ENCODE results near the gene HAUS2.

HAUS2 gene

DNA sequence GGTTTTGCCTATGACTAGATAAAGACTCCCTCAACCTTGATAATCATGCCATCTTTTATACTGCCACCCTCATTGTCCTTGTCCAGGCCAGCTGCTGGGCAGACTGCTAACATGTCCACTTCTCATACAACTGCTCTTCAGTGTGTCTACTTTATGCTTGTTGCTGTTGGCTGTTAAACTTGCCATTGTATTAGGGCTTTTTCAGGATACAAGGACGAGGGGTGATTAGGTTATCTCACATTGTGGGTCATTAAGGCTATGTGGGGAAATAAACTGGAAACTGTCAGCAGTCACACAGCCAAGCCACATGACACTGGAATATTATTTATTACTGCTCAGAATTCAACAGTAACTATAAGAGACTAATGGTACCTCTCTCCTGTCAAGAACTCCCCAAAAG lies 62.9 kb downstream of the HAUS2 start:
- no peak for DNase-seq

- DNase-seq: no peak
Measured at GRCh38 chr15:42612367-42612912, 63.8 kb downstream of the HAUS2 start.

GRCh38 chr15:42616107-42616506 lies 67.5 kb downstream of the HAUS2 start:
- DNase-seq: no peak
